WTC11 (cell line): Measurements from ENCODE around the gene PRDM5. TPM values are rescaled to one million over a fixed set of nuclear protein-coding genes. Genes with fewer than 3 reads are reported as not detected.

Source experiments
- ATAC-seq: fragments of 200-7000 bp; cut with Tn5 transposase; 2 replicates; pipeline ENCODE4 v1.10.0; 2021; ENCODE audit warnings: mild to moderate bottlenecking, moderate library complexity
- CTCF ChIA-PET: fragments of 300-600 bp; sonication (Branson Sonifier 250); formaldehyde crosslinking; loops from one replicate; lab custom pipeline; 2021; ENCODE audit warnings: antibody characterized with exemption; lab: Charles Lee
- POLR2A ChIA-PET: fragments of 350-600 bp; sonication (Branson Sonifier 250); formaldehyde crosslinking; loops from one replicate; lab custom pipeline; 2021; ENCODE audit warnings: antibody characterized with exemption; lab: Charles Lee
- DNase-seq: peaks from one replicate; pipeline ENCODE4 v3.0.0; 2021; ENCODE audit warnings: low spot score
- H3K27ac Mint-ChIP-seq: 2 replicates; pipeline ENCODE4 v1.8.0; 2021; ENCODE audit warnings: mixed read lengths
- H3K27me3 Mint-ChIP-seq: 2 replicates; pipeline ENCODE4 v1.8.0; 2021; ENCODE audit warnings: low read depth, mild to moderate bottlenecking, moderate library complexity, mixed read lengths
- H3K36me3 Mint-ChIP-seq: 2 replicates; pipeline ENCODE4 v1.8.0; 2021; ENCODE audit warnings: mixed read lengths
- H3K4me1 Mint-ChIP-seq: 2 replicates; pipeline ENCODE4 v1.8.0; 2022; ENCODE audit warnings: mixed read lengths
- H3K4me3 Mint-ChIP-seq: 2 replicates; pipeline ENCODE4 v1.8.0; 2021; ENCODE audit warnings: mild to moderate bottlenecking, moderate library complexity, mixed read lengths
- H3K9me3 Mint-ChIP-seq: 2 replicates; pipeline ENCODE4 v1.8.0; 2021; ENCODE audit warnings: mixed read lengths
- FOXJ3 ChIP-seq: sonication (generic); formaldehyde crosslinking; IDR thresholded peaks from 2 replicates; pipeline ENCODE4 v1.9.0; 2021; ENCODE audit warnings: missing genetic modification reagents, mild to moderate bottlenecking, borderline replicate concordance
- GRHL2 ChIP-seq: fragments of 250-450 bp; sonication (Bioruptor Pico); IDR thresholded peaks from 2 replicates; pipeline ENCODE4 v1.8.0; 2022; ENCODE audit warnings: mild to moderate bottlenecking, moderate library complexity; ENCODE audit not compliant: insufficient replicate concordance, severe bottlenecking
- HMGXB4 ChIP-seq: sonication (generic); formaldehyde crosslinking; IDR thresholded peaks from 2 replicates; pipeline ENCODE4 v1.8.1; 2023; ENCODE audit warnings: mild to moderate bottlenecking, moderate library complexity, missing genetic modification reagents
- IRF1 ChIP-seq: sonication (generic); formaldehyde crosslinking; IDR thresholded peaks from 2 replicates; pipeline ENCODE4 v1.8.0; 2023; ENCODE audit warnings: missing genetic modification reagents
- JAZF1 ChIP-seq: fragments of 250-450 bp; sonication (Bioruptor Pico); IDR thresholded peaks from 2 replicates; pipeline ENCODE4 v1.9.0; 2021; ENCODE audit warnings: moderate library complexity, mild to moderate bottlenecking, inconsistent platforms
- JUN ChIP-seq: sonication (generic); formaldehyde crosslinking; IDR thresholded peaks from 2 replicates; pipeline ENCODE4 v1.8.0; 2023; ENCODE audit warnings: mild to moderate bottlenecking, missing genetic modification reagents
- MAX ChIP-seq: sonication (generic); formaldehyde crosslinking; IDR thresholded peaks from 2 replicates; pipeline ENCODE4 v1.8.0; 2022; ENCODE audit warnings: mild to moderate bottlenecking, missing genetic modification reagents
- NFE2L1 ChIP-seq: sonication (generic); formaldehyde crosslinking; IDR thresholded peaks from 2 replicates; pipeline ENCODE4 v1.8.1; 2023; ENCODE audit warnings: missing genetic modification reagents
- NR3C1 ChIP-seq: sonication (generic); formaldehyde crosslinking; conservative IDR thresholded peaks from 2 replicates; pipeline ENCODE4 v1.8.1; 2023; ENCODE audit warnings: low read depth, mild to moderate bottlenecking, missing genetic modification reagents
- PRDM15 ChIP-seq: sonication (generic); formaldehyde crosslinking; IDR thresholded peaks from 2 replicates; pipeline ENCODE4 v1.8.0; 2022; ENCODE audit warnings: missing genetic modification reagents
- SMAD3 ChIP-seq: sonication (generic); formaldehyde crosslinking; IDR thresholded peaks from 2 replicates; pipeline ENCODE4 v1.8.0; 2022; ENCODE audit warnings: missing genetic modification reagents, mild to moderate bottlenecking, borderline replicate concordance
- SMAD4 ChIP-seq: sonication (generic); formaldehyde crosslinking; IDR thresholded peaks from 2 replicates; pipeline ENCODE4 v1.8.0; 2022; ENCODE audit warnings: mild to moderate bottlenecking, missing genetic modification reagents
- TEAD4 ChIP-seq: sonication (generic); formaldehyde crosslinking; IDR thresholded peaks from 2 replicates; pipeline ENCODE4 v1.8.0; 2022; ENCODE audit warnings: mild to moderate bottlenecking, missing genetic modification reagents
- ZNF232 ChIP-seq: sonication (generic); formaldehyde crosslinking; IDR thresholded peaks from 2 replicates; pipeline ENCODE4 v1.8.0; 2022; ENCODE audit warnings: mild to moderate bottlenecking, missing genetic modification reagents
- ZSCAN18 ChIP-seq: fragments of 250-450 bp; sonication (Bioruptor Pico); IDR thresholded peaks from 2 replicates; pipeline ENCODE4 v2.1.2; 2022; ENCODE audit warnings: mild to moderate bottlenecking, moderate library complexity
- total RNA-seq: library from RNA; stranded (reverse); gene quantifications from 3 replicates; pipeline ENCODE4 v1.2.3, GENCODE V29; 2021

PRDM5 gene
- total RNA-seq, 1 experiment from 2014 or later = 47.0 TPM

- TF ChIP-seq SMAD4 (no peak), NR3C1 (no peak), HMGXB4 (no peak), IRF1 (CRISPR knock-in tag) (no peak), SMAD3 (CRISPR knock-in tag) (no peak), ZSCAN18 (no peak), ZNF232 (CRISPR knock-in tag) (no peak)
Observed at GRCh38 chr4:120824946-120825345, 97.6 kb downstream of the PRDM5 start (continued).

- H3K4me1 Mint-ChIP-seq = peaks cover 22% of the 10 kb centered on the region
- H3K27me3 Mint-ChIP-seq = no peaks in the 10 kb centered on the region
- no peaks in the 10 kb centered on the region for H3K9me3 Mint-ChIP-seq
- DNase-seq = no peak
- ChIA-PET POLR2A (no interaction called here), CTCF (no interaction called here)
- no peak overlapping the region for H3K4me3 Mint-ChIP-seq
- no peaks in the 10 kb centered on the region for H3K36me3 Mint-ChIP-seq
- TF ChIP-seq MAX (CRISPR knock-in tag) = no peak
- ATAC-seq = peak; percentile 66
- H3K27ac Mint-ChIP-seq = peak overlapping the region; percentile 31; the same call in 1 of the 2 replicates
Observed at GRCh38 chr4:120821977-120822376, 100.5 kb downstream of the PRDM5 start.

GRCh38 chr4:120821029-120821428, 101.5 kb downstream of the PRDM5 start:
- CTCF ChIA-PET = no interaction called here
- no peak overlapping the region for H3K27ac Mint-ChIP-seq

More at GRCh38 chr4:120821029-120821428, 101.5 kb downstream of the PRDM5 start:
- DNase-seq (no peak), ATAC-seq (no peak)
- H3K36me3 Mint-ChIP-seq = no peaks in the 10 kb centered on the region
- POLR2A ChIA-PET = no interaction called here
- no peaks in the 10 kb centered on the region for H3K27me3 Mint-ChIP-seq
- no peak for TF ChIP-seq JUN (CRISPR knock-in tag)
- no peak for TF ChIP-seq PRDM15 (CRISPR knock-in tag)
- no peak for TF ChIP-seq GRHL2 (CRISPR knock-in tag)
- TF ChIP-seq JAZF1 (CRISPR knock-in tag) = no peak
- TF ChIP-seq NFE2L1 (CRISPR knock-in tag) = no peak
- no peak for TF ChIP-seq FOXJ3 (CRISPR knock-in tag)
- no peak for TF ChIP-seq MAX (CRISPR knock-in tag)
- no peak for TF ChIP-seq TEAD4 (CRISPR knock-in tag)
- no peak for TF ChIP-seq IRF1 (CRISPR knock-in tag)
- peaks cover 22% of the 10 kb centered on the region for H3K4me1 Mint-ChIP-seq
- no peaks in the 10 kb centered on the region for H3K9me3 Mint-ChIP-seq
- no peak overlapping the region for H3K4me3 Mint-ChIP-seq
